Measurements from ENCODE around the gene GRIK2. TPM values are rescaled to one million over a fixed set of nuclear protein-coding genes. Genes with fewer than 3 reads are reported as not detected.

Gene GRIK2
- total RNA-seq, 1 experiment from 2014 or later: 6.6 TPM

DNA sequence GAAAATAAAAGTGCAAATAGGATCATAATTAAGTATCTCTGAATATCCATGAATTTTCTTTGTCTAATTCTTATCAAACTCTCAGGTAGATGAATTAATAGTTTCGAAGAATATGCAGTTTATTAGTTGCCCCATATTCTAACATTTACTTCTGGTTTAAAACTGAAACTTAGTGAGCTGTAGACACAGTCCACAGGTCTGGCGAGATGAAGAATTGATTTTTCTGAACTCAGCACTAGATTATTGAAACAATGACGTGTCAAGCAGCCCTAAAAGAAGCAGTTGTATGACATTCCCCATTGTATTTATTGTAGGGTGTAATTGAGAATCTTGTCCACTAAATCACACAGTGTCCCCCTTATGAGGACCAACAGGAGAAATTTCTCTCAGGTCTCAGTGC is 407.1 kb downstream of the GRIK2 start:
- no peaks in the 10 kb centered on the region for H3K9me3 ChIP-seq (ENCODE audit: control insufficient read depth, insufficient read depth, low read depth, low read length)
- no peak overlapping the region for H3K27ac ChIP-seq (ENCODE audit: low read length)
- ChIA-PET CTCF (no interaction called here), POLR2A (no interaction called here)
- no peaks in the 10 kb centered on the region for H3K27me3 ChIP-seq (ENCODE audit: control insufficient read depth, insufficient read depth, low read length)
- DNase-seq (ENCODE audit: low read depth, low spot score) (no peak), ATAC-seq (no peak)
- BruUV-seq (replicated peaks): no TSS peak
- in situ Hi-C loops (cut with HindIII; ENCODE audit: low pct_unique_long_range_greater_than_20kb, low sequenced_read_pairs) (no loop called here), intact Hi-C loops (cut with micrococcal nuclease; ENCODE audit: unreplicated experiment) (no loop called here)
- no peak overlapping the region for H3K4me3 ChIP-seq (ENCODE audit: low read depth in 2 of 2, low read length in 2 of 2)
- no peaks in the 10 kb centered on the region for H3K4me1 ChIP-seq (ENCODE audit: control insufficient read depth, insufficient read depth, low read length)
- TF ChIP-seq, protein P1, sequence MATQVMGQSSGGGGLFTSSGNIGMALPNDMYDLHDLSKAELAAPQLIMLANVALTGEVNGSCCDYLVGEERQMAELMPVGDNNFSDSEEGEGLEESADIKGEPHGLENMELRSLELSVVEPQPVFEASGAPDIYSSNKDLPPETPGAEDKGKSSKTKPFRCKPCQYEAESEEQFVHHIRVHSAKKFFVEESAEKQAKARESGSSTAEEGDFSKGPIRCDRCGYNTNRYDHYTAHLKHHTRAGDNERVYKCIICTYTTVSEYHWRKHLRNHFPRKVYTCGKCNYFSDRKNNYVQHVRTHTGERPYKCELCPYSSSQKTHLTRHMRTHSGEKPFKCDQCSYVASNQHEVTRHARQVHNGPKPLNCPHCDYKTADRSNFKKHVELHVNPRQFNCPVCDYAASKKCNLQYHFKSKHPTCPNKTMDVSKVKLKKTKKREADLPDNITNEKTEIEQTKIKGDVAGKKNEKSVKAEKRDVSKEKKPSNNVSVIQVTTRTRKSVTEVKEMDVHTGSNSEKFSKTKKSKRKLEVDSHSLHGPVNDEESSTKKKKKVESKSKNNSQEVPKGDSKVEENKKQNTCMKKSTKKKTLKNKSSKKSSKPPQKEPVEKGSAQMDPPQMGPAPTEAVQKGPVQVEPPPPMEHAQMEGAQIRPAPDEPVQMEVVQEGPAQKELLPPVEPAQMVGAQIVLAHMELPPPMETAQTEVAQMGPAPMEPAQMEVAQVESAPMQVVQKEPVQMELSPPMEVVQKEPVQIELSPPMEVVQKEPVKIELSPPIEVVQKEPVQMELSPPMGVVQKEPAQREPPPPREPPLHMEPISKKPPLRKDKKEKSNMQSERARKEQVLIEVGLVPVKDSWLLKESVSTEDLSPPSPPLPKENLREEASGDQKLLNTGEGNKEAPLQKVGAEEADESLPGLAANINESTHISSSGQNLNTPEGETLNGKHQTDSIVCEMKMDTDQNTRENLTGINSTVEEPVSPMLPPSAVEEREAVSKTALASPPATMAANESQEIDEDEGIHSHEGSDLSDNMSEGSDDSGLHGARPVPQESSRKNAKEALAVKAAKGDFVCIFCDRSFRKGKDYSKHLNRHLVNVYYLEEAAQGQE (IDR thresholded peaks at IDR 0.05; ENCODE audit: insufficient read depth in 1 of 2, low read depth in 2 of 2, low read length in 1 of 2): no peak
- TF ChIP-seq TCF7L2 (IDR thresholded peaks at IDR 0.05; ENCODE audit: low read depth, low read length): no peak
- no peak for TF ChIP-seq POLR2AphosphoS5 (IDR thresholded peaks at IDR 0.05; ENCODE audit: low read depth, low read length)
- H3K36me3 ChIP-seq (ENCODE audit: control insufficient read depth, insufficient read depth, low read length): no peaks in the 10 kb centered on the region

DNA sequence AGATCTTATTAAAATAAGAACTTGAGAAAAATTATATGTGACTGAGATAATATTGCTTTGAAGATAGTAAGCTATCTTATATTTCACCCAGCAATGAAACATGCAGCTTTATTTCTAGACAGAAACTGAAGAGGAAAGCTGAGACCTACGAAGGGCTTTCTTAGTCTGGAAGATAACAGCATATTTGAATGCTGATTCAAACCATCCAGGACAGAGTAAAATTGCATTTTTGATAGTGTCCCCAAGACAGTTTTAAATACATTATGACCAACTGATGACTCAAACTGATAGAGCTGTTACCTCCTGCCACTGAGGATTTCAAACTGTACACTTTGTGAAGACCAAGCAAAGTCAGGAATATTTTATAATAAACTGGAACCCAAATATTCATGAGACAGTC is 409.6 kb downstream of the GRIK2 start:
- intact Hi-C loops (cut with micrococcal nuclease; ENCODE audit: unreplicated experiment) (no loop called here), in situ Hi-C loops (cut with HindIII; ENCODE audit: low pct_unique_long_range_greater_than_20kb, low sequenced_read_pairs) (no loop called here)
- CTCF ChIA-PET: no interaction called here
- Histone ChIP-seq H3K4me3 (ENCODE audit: low read depth in 2 of 2, low read length in 2 of 2) (no peak overlapping the region), H3K27ac (ENCODE audit: low read length) (no peak overlapping the region), H3K4me1 (ENCODE audit: control insufficient read depth, insufficient read depth, low read length) (no peaks in the 10 kb centered on the region), H3K36me3 (ENCODE audit: control insufficient read depth, insufficient read depth, low read length) (no peaks in the 10 kb centered on the region), H3K9me3 (ENCODE audit: control insufficient read depth, insufficient read depth, low read depth, low read length) (no peaks in the 10 kb centered on the region), H3K27me3 (ENCODE audit: control insufficient read depth, insufficient read depth, low read length) (no peaks in the 10 kb centered on the region)
- POLR2A ChIA-PET: no interaction called here
- no peak for DNase-seq (ENCODE audit: low read depth, low spot score)
- TF ChIP-seq SIN3A (IDR thresholded peaks at IDR 0.05; ENCODE audit: borderline replicate concordance, insufficient read depth, low read depth, low read length) (no peak), POLR2AphosphoS5 (IDR thresholded peaks at IDR 0.05; ENCODE audit: low read depth, low read length) (no peak), TCF7L2 (IDR thresholded peaks at IDR 0.05; ENCODE audit: low read depth, low read length) (no peak)
- TF ChIP-seq, protein P2, sequence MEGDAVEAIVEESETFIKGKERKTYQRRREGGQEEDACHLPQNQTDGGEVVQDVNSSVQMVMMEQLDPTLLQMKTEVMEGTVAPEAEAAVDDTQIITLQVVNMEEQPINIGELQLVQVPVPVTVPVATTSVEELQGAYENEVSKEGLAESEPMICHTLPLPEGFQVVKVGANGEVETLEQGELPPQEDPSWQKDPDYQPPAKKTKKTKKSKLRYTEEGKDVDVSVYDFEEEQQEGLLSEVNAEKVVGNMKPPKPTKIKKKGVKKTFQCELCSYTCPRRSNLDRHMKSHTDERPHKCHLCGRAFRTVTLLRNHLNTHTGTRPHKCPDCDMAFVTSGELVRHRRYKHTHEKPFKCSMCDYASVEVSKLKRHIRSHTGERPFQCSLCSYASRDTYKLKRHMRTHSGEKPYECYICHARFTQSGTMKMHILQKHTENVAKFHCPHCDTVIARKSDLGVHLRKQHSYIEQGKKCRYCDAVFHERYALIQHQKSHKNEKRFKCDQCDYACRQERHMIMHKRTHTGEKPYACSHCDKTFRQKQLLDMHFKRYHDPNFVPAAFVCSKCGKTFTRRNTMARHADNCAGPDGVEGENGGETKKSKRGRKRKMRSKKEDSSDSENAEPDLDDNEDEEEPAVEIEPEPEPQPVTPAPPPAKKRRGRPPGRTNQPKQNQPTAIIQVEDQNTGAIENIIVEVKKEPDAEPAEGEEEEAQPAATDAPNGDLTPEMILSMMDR (IDR thresholded peaks at IDR 0.05): no peak
- TF ChIP-seq, protein P1 (IDR thresholded peaks at IDR 0.05; ENCODE audit: insufficient read depth in 1 of 2, low read depth in 2 of 2, low read length in 1 of 2): no peak
- ATAC-seq: no peak
- no TSS peak for BruUV-seq (replicated peaks)
